Medulla oblongata (tissue), 1 donor: ENCODE data around the gene LRRC3B.

Source experiments
- DNase-seq: peaks from one replicate; pipeline ENCODE4 v3.0.0-alpha.2; 2015; ENCODE audit errors: extremely low spot score

Gene LRRC3B

DNA sequence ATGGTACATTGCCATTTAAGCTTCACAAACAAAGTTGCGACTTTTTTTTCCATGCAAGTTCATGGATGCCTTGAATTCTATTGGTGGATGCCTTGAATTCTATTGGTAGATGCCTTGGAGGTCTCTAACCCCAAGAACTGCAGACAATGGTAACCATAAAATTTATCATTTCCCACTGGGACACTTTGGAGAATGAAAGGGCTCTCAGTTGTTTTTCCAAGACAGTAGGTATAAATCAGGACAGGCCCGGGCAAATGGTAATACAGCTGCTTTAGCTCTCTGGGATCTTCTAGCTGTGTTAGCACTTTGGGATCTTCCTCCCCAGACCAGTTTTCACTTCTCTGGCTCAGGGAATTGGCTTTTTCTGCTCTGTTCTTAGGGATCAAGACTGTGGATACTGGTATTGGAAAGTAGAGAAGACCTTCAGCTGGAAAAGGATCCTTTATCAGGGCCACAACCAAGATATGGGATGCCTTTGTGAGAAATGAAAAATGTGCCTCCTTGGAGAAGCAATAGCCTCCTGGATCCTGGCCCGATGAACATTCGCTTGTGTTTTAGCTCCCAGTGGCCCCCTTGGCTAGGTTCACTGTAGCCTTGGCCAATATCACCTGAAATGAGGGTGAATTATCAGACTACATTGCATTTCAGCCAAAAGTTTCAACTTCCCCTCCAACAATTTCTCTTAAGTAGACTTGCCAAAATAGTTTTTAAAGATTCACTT lies 8.3 kb downstream of the LRRC3B start:
- no peak for DNase-seq

GRCh38 chr3:26631390-26631738 lies 8.8 kb downstream of the LRRC3B start:
- DNase-seq: no peak

- DNase-seq: no peak
These were observed 12.0 kb downstream of the LRRC3B start for GRCh38 chr3:26634601-26635000.

DNA sequence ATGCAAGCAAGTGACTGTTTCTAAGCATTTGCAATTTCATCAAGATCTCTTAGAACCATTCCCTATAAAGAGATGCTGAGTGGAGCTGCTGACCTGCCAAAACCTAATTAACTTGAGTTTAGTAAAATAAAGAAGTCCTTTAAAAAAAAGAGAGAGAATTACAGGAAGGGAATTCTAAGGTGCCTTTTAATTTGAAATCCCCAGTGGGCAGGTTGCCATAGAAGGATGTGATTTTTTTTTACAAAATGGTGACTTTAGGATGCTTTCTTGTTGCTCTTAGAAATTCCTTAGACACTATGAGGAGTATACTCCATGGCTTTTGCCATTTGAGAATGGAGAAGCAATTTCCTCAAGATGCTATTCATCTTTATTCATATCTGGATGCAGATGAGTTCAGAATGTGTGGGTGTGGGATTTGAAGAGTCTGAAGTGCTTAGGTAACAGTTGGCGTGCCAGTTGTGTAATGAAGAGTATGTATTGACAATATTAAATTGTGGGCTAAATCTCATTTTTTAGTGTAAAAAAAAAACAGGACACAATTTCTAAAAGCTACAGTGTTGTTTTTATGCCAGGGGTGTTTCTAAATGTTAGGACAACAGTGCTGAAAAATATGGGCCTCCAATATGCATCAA lies 13.6 kb downstream of the LRRC3B start:
- DNase-seq: peak; percentile 22

- no peak for DNase-seq
These were observed 15.1 kb downstream of the LRRC3B start for GRCh38 chr3:26637698-26638097.

DNA sequence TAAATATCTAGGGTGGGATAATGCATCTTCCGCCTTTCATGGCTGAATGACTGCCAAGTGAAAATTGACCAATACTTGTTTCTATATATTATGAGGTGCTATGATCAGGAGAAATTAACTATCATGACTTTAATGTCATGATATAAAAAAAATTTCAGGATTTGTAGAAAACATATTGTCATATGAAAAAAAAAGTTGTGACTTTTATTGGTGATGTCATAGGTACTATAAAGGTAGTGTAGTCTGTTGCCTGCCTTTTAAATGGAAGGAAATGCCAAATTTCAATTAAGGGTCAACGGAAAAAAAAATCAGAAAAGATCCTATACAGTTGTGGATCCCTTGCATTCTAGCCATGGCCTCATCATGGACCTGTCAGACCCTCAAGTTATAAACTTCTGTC lies 15.5 kb downstream of the LRRC3B start:
- DNase-seq: no peak

GRCh38 chr3:26639339-26639738 lies 16.8 kb downstream of the LRRC3B start:
- DNase-seq: no peak

GRCh38 chr3:26647078-26647477 lies 24.5 kb downstream of the LRRC3B start:
- no peak for DNase-seq

DNA sequence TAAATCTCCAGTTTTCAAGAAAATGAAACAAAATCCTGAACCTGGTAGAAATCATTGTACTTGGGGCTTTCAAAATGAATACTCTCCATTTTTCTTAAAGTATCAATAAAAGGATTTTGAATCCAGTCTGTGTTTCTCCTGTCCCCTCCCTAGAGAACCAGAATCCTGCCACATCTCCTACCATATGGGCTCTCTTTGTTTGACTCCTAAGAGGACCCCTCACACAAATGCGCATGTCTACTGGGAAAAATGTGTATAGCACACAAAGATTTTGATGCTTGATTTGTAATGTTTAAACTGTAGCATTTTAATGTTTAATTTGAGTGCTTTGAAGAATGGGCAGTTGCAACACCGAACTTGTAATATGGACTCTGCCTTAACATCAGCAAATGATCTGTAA lies 25.9 kb downstream of the LRRC3B start:
- DNase-seq: no peak

DNA sequence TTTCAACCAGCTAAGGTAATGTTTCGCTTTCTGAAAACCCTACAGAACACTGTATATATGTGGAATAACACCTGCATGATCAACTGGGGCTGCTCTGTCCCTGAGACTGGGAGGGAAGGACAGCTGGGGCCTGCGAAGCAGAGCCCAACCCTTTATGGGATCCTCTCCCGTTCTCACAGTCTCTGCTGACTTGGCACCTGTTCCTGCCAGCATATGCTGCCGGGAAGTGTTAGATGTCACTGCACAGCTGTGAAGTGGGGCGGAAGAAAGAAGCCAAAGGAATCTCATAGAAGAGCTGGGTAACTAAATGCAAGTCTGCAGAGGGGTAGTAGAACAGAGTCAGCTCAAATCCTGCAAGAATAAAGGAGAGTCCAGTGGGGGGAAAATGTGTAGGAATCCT lies 29.6 kb downstream of the LRRC3B start:
- DNase-seq: peak; percentile 61

DNA sequence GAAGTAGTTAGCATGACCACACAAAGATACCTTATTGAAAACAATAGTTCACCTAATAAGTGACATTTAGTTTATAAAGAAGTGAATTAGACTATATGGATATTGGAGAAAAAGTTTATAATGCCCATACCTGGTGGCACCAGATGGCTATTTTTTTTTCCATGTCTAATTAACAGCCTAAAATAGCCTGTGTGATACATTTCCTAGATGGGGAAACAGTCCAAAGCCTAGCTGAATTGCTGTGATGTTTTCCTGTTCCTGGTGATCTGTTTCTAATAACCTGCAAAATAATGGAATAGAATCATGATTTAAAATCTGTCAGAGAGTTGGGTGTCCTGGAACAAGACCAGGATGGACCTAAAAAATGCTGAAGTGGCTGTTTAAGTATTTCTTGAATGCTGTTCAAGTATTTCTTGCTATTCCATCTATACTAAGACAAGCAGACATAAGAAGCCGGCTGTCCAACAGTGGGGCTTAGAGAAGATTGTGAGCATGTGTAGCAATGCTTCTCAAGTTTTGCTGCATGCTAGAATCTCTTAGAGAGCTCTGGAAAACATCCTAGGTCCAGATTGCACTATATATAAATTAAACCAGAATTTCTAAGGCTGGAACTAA lies 31.3 kb downstream of the LRRC3B start:
- DNase-seq: no peak

- DNase-seq: no peak
These were observed 32.7 kb downstream of the LRRC3B start for GRCh38 chr3:26655231-26655630.

DNA sequence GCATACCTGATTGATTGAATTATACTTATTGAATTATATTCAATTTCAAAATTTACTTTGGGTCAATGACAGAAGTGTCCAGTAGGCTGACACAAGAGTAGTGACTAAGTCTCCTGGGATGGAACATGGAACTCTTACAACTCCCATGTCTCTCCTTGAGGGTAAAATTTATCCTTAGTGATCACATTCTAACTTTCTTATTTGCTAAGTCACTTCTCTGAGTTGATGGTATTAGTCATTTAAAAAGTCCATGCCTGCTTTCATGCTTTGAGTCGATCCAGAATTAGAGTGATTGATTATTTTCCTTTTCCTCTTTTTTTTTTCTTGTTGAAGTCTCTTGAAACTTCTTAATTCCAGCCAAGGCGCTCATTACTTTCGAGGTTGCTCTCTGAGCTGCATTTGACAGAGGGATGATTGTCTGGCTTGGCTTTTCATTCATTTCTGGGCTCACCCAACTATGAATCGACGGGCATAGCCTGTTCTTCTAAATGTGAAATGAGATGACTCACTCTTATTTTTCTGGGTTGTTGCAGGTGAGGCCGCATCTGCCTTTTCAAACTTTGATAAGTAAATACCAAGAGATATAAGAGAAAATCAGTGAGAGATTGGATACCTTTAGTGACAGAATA lies 34.9 kb downstream of the LRRC3B start:
- peak; percentile 29 for DNase-seq

DNA sequence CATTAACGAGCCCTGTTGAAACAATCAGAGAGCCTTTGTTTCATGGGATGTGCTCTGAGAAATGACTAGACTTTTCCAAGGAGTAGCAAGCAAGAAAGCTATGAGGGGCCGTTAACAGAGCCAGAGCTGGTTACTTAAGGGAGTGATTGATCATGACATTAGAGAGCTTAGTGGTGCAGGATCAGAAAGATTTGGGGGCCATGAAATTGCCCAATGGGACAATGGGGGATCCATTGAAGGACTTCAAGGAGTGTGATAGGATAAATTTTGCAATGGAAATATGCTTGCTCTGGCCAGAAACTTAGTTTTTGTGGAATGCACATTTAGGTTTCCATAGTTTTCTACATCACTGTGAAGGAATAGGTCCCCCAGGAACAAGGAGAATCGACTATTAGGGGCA lies 45.6 kb downstream of the LRRC3B start:
- DNase-seq: no peak

DNA sequence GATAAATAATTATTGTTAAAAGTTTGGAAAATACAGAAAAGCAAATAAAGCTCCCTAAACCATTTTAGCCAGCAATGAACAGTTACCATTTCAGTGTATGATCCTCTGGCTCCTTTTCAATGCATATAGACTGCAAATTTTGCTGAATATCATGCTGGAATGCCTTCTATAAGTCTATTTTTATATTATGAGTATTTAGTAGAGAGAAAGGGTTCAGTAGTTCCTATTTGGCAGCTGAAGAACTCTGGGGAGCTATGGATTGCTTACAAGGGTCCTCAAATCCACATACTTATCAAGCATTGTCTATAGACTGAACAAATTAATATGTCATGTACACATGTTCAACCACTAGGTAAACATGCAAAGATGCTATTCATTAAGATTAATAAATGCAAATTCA lies 46.1 kb downstream of the LRRC3B start:
- no peak for DNase-seq

- DNase-seq: no peak
These were observed 52.8 kb downstream of the LRRC3B start for GRCh38 chr3:26675336-26675735.

DNA sequence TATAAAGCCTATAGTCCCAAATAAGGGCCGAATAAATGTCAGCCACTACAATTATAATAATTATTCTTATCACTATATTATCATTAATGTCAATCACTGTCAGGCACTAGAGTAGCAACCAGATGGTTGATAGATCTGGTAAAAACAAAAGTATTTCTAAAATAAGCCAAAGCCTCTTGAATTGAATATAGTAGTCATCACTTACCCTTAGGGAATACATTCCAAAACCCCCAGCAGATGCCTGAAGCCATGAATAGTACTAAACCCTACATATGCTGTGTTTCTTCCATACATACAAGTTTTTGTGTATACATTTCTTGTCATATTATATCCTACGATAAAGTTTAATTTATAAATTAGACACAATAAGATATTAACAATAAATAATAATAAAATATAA lies 59.1 kb downstream of the LRRC3B start:
- no peak for DNase-seq

- no peak for DNase-seq
These were observed 59.8 kb downstream of the LRRC3B start for GRCh38 chr3:26682406-26682805.

DNA sequence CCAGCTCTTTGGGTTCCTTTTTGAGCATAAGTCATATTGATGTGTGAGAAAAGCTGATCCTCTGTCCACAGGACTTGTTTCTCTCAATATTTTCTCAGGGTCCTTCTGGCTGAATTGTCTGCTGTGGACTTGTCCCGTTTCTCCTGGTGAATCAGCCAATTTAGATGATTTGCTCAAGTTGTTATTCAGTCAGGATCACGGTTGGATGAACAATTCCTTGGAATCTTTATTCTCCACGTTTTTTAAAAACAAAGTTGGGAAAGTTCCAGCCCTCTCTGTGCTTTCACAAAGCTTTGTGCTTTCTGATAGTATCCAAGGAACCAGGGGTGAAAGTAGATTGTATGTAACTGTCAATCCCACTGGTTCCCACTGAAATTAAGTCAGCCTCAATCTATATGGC lies 61.3 kb downstream of the LRRC3B start:
- no peak for DNase-seq

- no peak for DNase-seq
These were observed 64.9 kb downstream of the LRRC3B start for GRCh38 chr3:26687466-26687865.

DNA sequence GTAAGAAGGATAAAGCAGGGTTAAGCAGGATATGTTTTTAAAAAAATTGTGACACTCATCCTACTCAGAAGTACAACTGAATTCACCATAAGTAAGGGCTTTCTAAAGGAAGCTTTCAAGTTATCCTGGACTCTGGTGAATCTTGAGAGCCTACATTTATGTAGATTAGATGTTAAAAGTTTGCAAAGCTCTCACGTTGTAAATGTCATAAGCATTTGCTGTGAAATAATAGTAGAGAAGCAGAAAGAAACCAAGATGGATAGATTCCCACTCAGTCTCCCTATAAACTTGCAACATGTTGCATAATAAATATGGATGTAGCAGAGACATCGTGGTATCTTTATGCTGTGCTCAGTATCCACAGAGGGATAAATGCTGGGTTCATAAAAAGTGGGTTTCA lies 77.0 kb downstream of the LRRC3B start:
- DNase-seq: no peak

DNA sequence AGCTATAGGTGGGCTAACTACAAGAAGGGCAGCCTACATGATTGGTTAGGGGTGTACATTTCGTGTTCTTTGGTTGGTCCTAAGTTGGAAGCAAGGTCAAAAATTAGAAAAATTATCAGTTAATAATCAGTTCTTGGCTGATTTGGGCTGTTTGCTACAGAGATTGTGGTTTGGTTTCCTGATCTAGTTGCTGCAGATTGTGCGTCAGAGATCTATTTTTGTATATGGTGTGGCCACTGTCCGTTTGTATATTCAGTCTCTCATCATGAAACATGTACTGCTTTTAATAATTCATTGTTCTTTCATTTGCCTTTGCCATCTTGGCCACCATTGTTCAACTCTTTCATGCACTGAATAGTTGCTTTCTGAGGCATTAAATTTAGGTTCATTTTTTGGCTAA lies 80.9 kb downstream of the LRRC3B start:
- no peak for DNase-seq

DNA sequence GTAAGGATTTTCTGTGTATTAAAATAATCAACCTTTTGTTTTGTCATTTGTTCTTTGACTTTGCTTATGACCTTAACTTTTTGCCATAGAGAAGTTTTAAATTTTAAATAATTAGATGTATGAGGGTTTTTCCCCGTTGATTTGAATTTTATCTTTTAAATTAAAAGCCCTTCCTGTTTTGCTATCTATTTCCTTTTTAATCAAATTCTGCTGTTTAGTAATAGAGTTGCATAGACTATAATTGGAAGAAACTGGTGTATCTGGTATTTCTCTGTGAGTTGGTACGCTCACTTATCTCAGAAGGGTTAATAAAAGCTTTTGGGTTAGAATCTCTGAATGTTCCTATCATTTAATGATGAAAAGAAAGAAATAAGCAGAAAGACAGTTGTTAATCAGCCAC lies 82.2 kb downstream of the LRRC3B start:
- no peak for DNase-seq
